ENCODE measurements around the gene HAGHL.
"Not testable (repeated sequence)": the region's sequence is repeated elsewhere in the genome, so short reads cannot be mapped to it uniquely, and the experiment has no call there.

HAGHL gene

GRCh38 chr16:774086-775001, 47.4 kb downstream of the HAGHL start:
- CTCF ChIA-PET = no interaction called here
- peaks cover 5% of the 10 kb centered on the region for H3K27me3 Mint-ChIP-seq
- no peak overlapping the region for H3K27ac Mint-ChIP-seq
- H3K9me3 Mint-ChIP-seq = no peaks in the 10 kb centered on the region
- H3K4me1 Mint-ChIP-seq = no peaks in the 10 kb centered on the region
- H3K4me3 Mint-ChIP-seq = no peak overlapping the region
- no peaks in the 10 kb centered on the region for H3K36me3 Mint-ChIP-seq
- DNase-seq = no peak

DNA sequence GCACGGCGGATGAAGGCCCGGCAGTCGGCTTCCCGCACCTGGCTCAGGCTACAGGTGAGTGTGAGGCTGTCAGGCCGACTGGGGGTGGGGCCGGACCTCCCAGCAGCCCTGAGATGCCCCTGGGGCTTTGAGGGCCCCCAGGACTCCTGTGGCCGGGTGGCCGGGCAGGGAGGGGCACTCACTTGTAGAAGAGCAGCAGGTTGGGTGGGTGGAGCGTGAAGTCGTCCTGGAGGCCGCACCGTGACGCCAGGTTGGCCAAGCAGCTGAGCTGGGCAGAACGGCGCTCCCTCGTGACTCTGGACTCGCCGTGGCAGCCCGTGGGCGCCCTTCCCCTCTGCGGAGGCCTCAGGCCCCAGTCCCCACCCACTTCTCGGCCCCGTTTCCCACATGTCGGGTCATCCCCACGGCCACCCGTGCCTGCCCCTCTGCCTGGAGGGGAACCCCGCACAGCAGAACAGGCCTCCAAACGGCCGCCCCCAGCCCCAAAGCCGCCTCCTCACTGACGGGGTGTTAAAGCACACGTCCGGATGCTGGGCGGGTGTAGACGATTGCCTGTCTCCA, 48.4 kb downstream of the HAGHL start:
- CTCF ChIA-PET = no interaction called here
- Mint-ChIP-seq H3K36me3 (no peaks in the 10 kb centered on the region), H3K4me1 (no peaks in the 10 kb centered on the region), H3K27ac (no peak overlapping the region), H3K4me3 (no peak overlapping the region), H3K9me3 (no peaks in the 10 kb centered on the region), H3K27me3 (peaks cover 5% of the 10 kb centered on the region)
- DNase-seq = no peak

DNA sequence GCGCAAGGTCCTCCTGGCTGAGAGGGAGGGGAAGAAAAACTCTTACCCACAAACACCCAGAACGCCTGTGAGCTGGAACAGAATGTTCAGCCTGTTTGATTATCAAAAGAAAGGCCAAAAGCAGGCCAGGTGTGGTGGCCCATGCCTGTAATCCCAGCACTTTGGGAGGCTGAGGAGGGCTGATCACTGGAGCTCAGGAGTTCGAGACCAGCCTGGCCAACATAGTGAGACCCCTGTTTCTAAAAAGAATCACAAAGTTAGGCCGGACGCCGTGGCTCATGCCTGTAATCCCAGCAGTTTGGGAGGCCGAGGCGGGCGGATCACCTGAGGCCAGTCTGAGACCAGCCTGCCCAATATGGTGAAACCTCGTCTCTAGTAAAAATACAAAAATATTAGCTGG, 49.4 kb downstream of the HAGHL start:
- not testable (repeated sequence) for H3K36me3 Mint-ChIP-seq, H3K27me3 Mint-ChIP-seq, H3K4me3 Mint-ChIP-seq, H3K4me1 Mint-ChIP-seq, H3K27ac Mint-ChIP-seq, H3K9me3 Mint-ChIP-seq, DNase-seq
- CTCF ChIA-PET = interaction anchor here (1.2 to 1.6 kb wide), 2 partner anchors 9 to 63 kb away, joined by 3 to 5 read pairs; no protein-coding TSS in a partner anchor

- H3K4me3 Mint-ChIP-seq = no peak overlapping the region
- no peak overlapping the region for H3K27ac Mint-ChIP-seq
- no peak for DNase-seq
- no peaks in the 10 kb centered on the region for H3K36me3 Mint-ChIP-seq
- CTCF ChIA-PET = interaction anchor here (1.2 to 1.6 kb wide), 2 partner anchors 8 to 64 kb away, joined by 3 to 5 read pairs; no protein-coding TSS in a partner anchor
- H3K9me3 Mint-ChIP-seq = no peaks in the 10 kb centered on the region
- H3K27me3 Mint-ChIP-seq = peaks cover 5% of the 10 kb centered on the region
- no peaks in the 10 kb centered on the region for H3K4me1 Mint-ChIP-seq
Measured at GRCh38 chr16:776824-777223, 49.9 kb downstream of the HAGHL start.

GRCh38 chr16:777826-778225, 50.9 kb downstream of the HAGHL start:
- CTCF ChIA-PET = no interaction called here
- DNase-seq = no peak
- Mint-ChIP-seq H3K36me3 (no peaks in the 10 kb centered on the region), H3K27me3 (peaks cover 5% of the 10 kb centered on the region), H3K4me1 (no peaks in the 10 kb centered on the region), H3K9me3 (no peaks in the 10 kb centered on the region), H3K27ac (peak overlapping the region; percentile 38), H3K4me3 (no peak overlapping the region)

DNA sequence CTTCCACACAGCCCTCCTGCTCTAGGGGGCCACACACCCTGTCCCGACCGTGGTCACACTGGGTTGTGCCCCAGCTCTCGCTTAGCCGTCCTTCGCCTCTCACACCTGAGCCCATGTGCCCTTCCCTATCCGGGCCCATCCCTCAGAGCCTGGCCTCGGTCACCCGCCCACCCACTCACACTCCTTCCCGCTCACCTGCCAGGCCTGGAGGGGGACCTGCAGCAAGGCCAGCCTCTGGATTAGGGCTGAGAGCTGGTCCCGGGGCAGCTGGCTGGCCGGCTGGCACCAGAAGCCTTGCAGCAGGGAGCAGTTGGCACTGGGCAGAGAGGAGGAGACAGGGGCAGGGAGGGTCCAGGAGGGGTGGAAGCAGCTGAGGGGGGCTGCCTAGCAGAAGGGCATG, 51.5 kb downstream of the HAGHL start:
- Mint-ChIP-seq H3K9me3 (no peaks in the 10 kb centered on the region), H3K36me3 (no peaks in the 10 kb centered on the region), H3K27me3 (peaks cover 5% of the 10 kb centered on the region), H3K4me1 (no peaks in the 10 kb centered on the region), H3K4me3 (no peak overlapping the region), H3K27ac (no peak overlapping the region)
- CTCF ChIA-PET = no interaction called here
- no peak for DNase-seq

DNA sequence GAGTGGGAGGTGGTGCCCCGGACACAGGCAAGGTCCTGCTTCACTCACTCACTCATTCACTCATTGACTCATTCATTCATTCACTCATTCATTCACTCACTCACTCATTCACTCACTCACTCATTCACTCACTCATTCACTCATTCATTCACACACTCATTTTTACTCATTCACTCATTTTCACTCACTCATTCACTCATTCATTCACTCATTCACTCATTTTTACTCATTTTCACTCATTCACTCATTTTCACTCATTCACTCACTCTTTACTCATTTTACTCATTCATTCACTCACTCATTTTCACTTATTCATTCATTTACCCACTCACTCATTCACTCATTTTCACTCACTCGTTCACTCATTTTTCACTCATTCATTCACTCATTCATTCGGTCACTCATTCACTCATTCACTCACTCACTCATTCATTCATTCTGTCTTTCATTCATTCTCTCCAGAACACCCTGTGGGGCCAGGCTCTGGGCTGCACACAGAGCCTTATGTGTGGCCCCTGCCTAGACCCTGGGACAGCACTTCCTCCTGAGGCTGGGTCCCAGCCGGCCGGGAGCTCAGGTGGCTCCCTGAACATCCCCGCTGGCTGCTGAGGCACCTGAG, 52.1 kb downstream of the HAGHL start:
- CTCF ChIA-PET = no interaction called here
- H3K27me3 Mint-ChIP-seq = peaks cover 5% of the 10 kb centered on the region
- H3K4me3 Mint-ChIP-seq = no peak overlapping the region
- no peak overlapping the region for H3K27ac Mint-ChIP-seq
- no peaks in the 10 kb centered on the region for H3K4me1 Mint-ChIP-seq
- no peak for DNase-seq
- H3K36me3 Mint-ChIP-seq = no peaks in the 10 kb centered on the region
- no peaks in the 10 kb centered on the region for H3K9me3 Mint-ChIP-seq
